Stomach (tissue), 9 donors: ENCODE data around the gene REG4. TPM values are rescaled to one million over a fixed set of nuclear protein-coding genes. Genes with fewer than 3 reads are reported as not detected.

Source experiments
- DNase-seq, 2 donors: peaks; one replicate each; pipeline versions ENCODE4 v3.0.0 to v3.0.0-alpha.2; 2013 to 2019
- H3K27ac ChIP-seq, 5 donors: fragments of 200-600 bp in 4 of 5; sonication (generic) in 4 of 5; one replicate each; pipeline ENCODE4 v1.5.1; 2013 to 2019; ENCODE audit warnings: mild to moderate bottlenecking in 1 of 5, moderate library complexity in 1 of 5
- H3K27me3 ChIP-seq, 3 donors: fragments of 200-600 bp; sonication (generic); one replicate each; pipeline ENCODE4 v1.5.1; 2017 to 2019; ENCODE audit warnings: mixed run types in 1 of 3
- H3K36me3 ChIP-seq, 4 donors: fragments of 200-600 bp; sonication (generic); 1 replicate in 3 of 4; 2 replicates in 1 of 4; pipeline ENCODE4 v1.5.1; 2016 to 2019
- H3K4me1 ChIP-seq, 4 donors: fragments of 200-600 bp; sonication (generic); one replicate each; pipeline ENCODE4 v1.5.1; 2016 to 2019
- H3K4me3 ChIP-seq, 4 donors: fragments of 200-600 bp; sonication (generic) in 3 of 4; one replicate each; pipeline ENCODE4 v1.5.1; 2016 to 2019; ENCODE audit warnings: mild to moderate bottlenecking in 1 of 4
- H3K9me3 ChIP-seq, 4 donors: fragments of 200-600 bp; sonication (generic); one replicate each; pipeline ENCODE4 v1.5.1; 2016 to 2019
- CTCF ChIP-seq, 7 experiments: fragments of 450-650 bp in 4 of 7; fragments of 200-600 bp in 3 of 7; sonication (generic) in 3 of 7; IDR thresholded peaks; one replicate each; pipeline ENCODE4 v1.5.1; 2016 to 2019; ENCODE audit warnings: antibody characterized with exemption in 7 of 7, control low read depth in 2 of 7, mild to moderate bottlenecking in 1 of 7
- EP300 ChIP-seq: sonication (generic); formaldehyde crosslinking; IDR thresholded peaks from one replicate; pipeline ENCODE4 v1.6.1; 2017; ENCODE audit warnings: antibody characterized with exemption
- POLR2A ChIP-seq, 4 donors: fragments of 450-650 bp; IDR thresholded peaks; one replicate each; pipeline ENCODE4 v1.6.1; 2016; ENCODE audit warnings: antibody characterized with exemption in 4 of 4, control low read depth in 2 of 4, mild to moderate bottlenecking in 1 of 4, moderate library complexity in 1 of 4
- POLR2AphosphoS5 ChIP-seq, 3 donors: sonication (generic); formaldehyde crosslinking; IDR thresholded peaks; one replicate each; pipeline ENCODE4 v1.6.1; 2016; ENCODE audit warnings: antibody characterized with exemption in 3 of 3
- WGBS, 5 donors: extraction: QIAGEN DNeasy Blood & Tissue Kit in 3 of 5; methylation state at CpG; one replicate each; pipeline versions ENCODE4 v1.1.5 to v1.1.7; 2013 to 2018; 5-methylcytosine and 5-hydroxymethylcytosine counted together
- intact Hi-C: fragments of 100-400 bp; cut with DNase I; formaldehyde crosslinking; loops from one replicate; pipeline ENCODE4 v1.15.1; 2023; ENCODE audit warnings: low total_unique reads
- polyA plus RNA-seq, 3 donors: library from polyadenylated mRNA; stranded (reverse); fragments of 200-250 nt; gene quantifications; one replicate each; pipeline ENCODE4 v1.2.3, GENCODE V29; 2013
- total RNA-seq, 5 donors: library from RNA; depleted of rRNA; stranded (reverse); fragments of >200 nt; gene quantifications; one replicate each; pipeline versions ENCODE4 v1.1.0 to v1.2.3, GENCODE V29; 2014 to 2016
- donor health status: healthy with polysubstance abuse.
- donor health status: Bipolar disorder and iron deficiency.
- donor health status: healthy.

REG4 gene
- total and polyA plus RNA-seq, 8 donors: 0.18 to 9.2 (median 3.4) TPM; not detected in 4

GRCh38 chr1:119744598-119744942, 66.7 kb downstream of the REG4 start:
- Histone ChIP-seq H3K9me3 (no peaks in the 10 kb centered on the region), H3K4me1 (peaks cover 0 to 48% (median 20%) of the 10 kb centered on the region in 4 donors), H3K27me3 (no peaks in the 10 kb centered on the region), H3K27ac (no peak overlapping the region), H3K4me3 (no peak overlapping the region), H3K36me3 (peaks cover 0 to 51% (median 9%) of the 10 kb centered on the region in 4 donors)
- DNase-seq: no peak
- intact Hi-C loops: loop anchor here (10.0 kb wide), 1 partner anchor 60 kb away; no protein-coding TSS in a partner anchor
- TF ChIP-seq CTCF (IDR thresholded peaks at IDR 0.05) (no peak), POLR2AphosphoS5 (IDR thresholded peaks at IDR 0.05) (no peak), POLR2A (IDR thresholded peaks at IDR 0.05) (no peak), EP300 (no peak)
- WGBS, 5 donors: 64 to 92% (median 84%) methylated on average over 1 of the region's 1 CpG

Other genes with a start within 250 kb of the REG4 start
- 10 to 100 TPM in 2 of 5 donors, 1 to 10 TPM in 3; 1.2 to 11.9 (median 9.5) TPM for gene ZNF697, start 163.2 kb downstream of the REG4 start, total RNA-seq
- gene ZNF697, start 163.2 kb downstream of the REG4 start, polyA plus RNA-seq: 1 to 10 TPM in 2 of 3 donors, under 1 TPM in 1; 0.78 to 2.1 (median 2.0) TPM
- 10 to 100 TPM in 4 of 5 donors, 1 to 10 TPM in 1; 2.3 to 33.0 (median 21.3) TPM for gene PHGDH, start 99.5 kb downstream of the REG4 start, total RNA-seq
- 10 to 100 TPM; 27.8 to 45.8 (median 29.5) TPM for gene PHGDH, start 99.5 kb downstream of the REG4 start, polyA plus RNA-seq
- 100 to 1,000 TPM in 2 of 5 donors, 10 to 100 TPM in 3; 10.3 to 203 (median 74.1) TPM for gene HMGCS2, start 42.6 kb downstream of the REG4 start, total RNA-seq
- gene HMGCS2, start 42.6 kb downstream of the REG4 start, polyA plus RNA-seq: 10 to 100 TPM in 2 of 3 donors, 1 to 10 TPM in 1; 2.5 to 83.4 (median 26.2) TPM
- not detected for gene ADAM30, start 85.1 kb upstream of the REG4 start, total RNA-seq
- gene ADAM30, start 85.1 kb upstream of the REG4 start, polyA plus RNA-seq: not detected